ENCODE measurements around the gene SPSB1.

Gene SPSB1

GRCh38 chr1:9265968-9266367 is 26.7 kb upstream of the SPSB1 start:
- TF ChIP-seq POLR2AphosphoS5 (IDR thresholded peaks at IDR 0.05; ENCODE audit: low read depth, low read length) (no peak), TAF1 (IDR thresholded peaks at IDR 0.05; ENCODE audit: borderline replicate concordance, insufficient read depth, low read length) (no peak), REST (IDR thresholded peaks at IDR 0.05; ENCODE audit: insufficient read depth in 1 of 2, low read depth in 2 of 2, low read length in 2 of 2) (no peak), FOXP2 (optimal IDR thresholded peaks at IDR 0.05; ENCODE audit: borderline replicate concordance, extremely low read depth, extremely low read length, insufficient read depth) (no peak), SIN3A (IDR thresholded peaks at IDR 0.05; ENCODE audit: borderline replicate concordance, insufficient read depth, low read length) (no peak)

GRCh38 chr1:9267352-9267686 is 25.4 kb upstream of the SPSB1 start:
- TF ChIP-seq FOXP2 (optimal IDR thresholded peaks at IDR 0.05; ENCODE audit: borderline replicate concordance, extremely low read depth, extremely low read length, insufficient read depth) (no peak), TAF1 (IDR thresholded peaks at IDR 0.05; ENCODE audit: borderline replicate concordance, insufficient read depth, low read length) (no peak), REST (IDR thresholded peaks at IDR 0.05; ENCODE audit: insufficient read depth in 1 of 2, low read depth in 2 of 2, low read length in 2 of 2) (no peak), POLR2AphosphoS5 (IDR thresholded peaks at IDR 0.05; ENCODE audit: low read depth, low read length) (no peak), SIN3A (IDR thresholded peaks at IDR 0.05; ENCODE audit: borderline replicate concordance, insufficient read depth, low read length) (no peak)

GRCh38 chr1:9267827-9268581 is 24.7 kb upstream of the SPSB1 start:
- TF ChIP-seq FOXP2 (optimal IDR thresholded peaks at IDR 0.05; ENCODE audit: borderline replicate concordance, extremely low read depth, extremely low read length, insufficient read depth) (no peak), SIN3A (IDR thresholded peaks at IDR 0.05; ENCODE audit: borderline replicate concordance, insufficient read depth, low read length) (no peak), REST (IDR thresholded peaks at IDR 0.05; ENCODE audit: insufficient read depth in 1 of 2, low read depth in 2 of 2, low read length in 2 of 2) (no peak), TAF1 (IDR thresholded peaks at IDR 0.05; ENCODE audit: borderline replicate concordance, insufficient read depth, low read length) (no peak), POLR2AphosphoS5 (IDR thresholded peaks at IDR 0.05; ENCODE audit: low read depth, low read length) (no peak)

- TF ChIP-seq POLR2AphosphoS5 (IDR thresholded peaks at IDR 0.05; ENCODE audit: low read depth, low read length) (no peak), SIN3A (IDR thresholded peaks at IDR 0.05; ENCODE audit: borderline replicate concordance, insufficient read depth, low read length) (no peak), FOXP2 (optimal IDR thresholded peaks at IDR 0.05; ENCODE audit: borderline replicate concordance, extremely low read depth, extremely low read length, insufficient read depth) (no peak), TAF1 (IDR thresholded peaks at IDR 0.05; ENCODE audit: borderline replicate concordance, insufficient read depth, low read length) (no peak), REST (IDR thresholded peaks at IDR 0.05; ENCODE audit: insufficient read depth in 1 of 2, low read depth in 2 of 2, low read length in 2 of 2) (no peak)
These were observed 23.6 kb upstream of the SPSB1 start for GRCh38 chr1:9269078-9269501.
